Tibial nerve (tissue), 4 donors: ENCODE measurements around the gene SLC6A16.
A peak's percentile ranks its signal among the peaks of the same experiment; 100 is the strongest.

Source experiments
- CTCF ChIP-seq, 5 experiments: fragments of 200-600 bp in 3 of 5; fragments of 450-650 bp in 2 of 5; sonication (generic) in 3 of 5; IDR thresholded peaks; one replicate each; pipeline ENCODE4 v1.5.1; 2016 to 2019; ENCODE audit warnings: antibody characterized with exemption in 5 of 5, mild to moderate bottlenecking in 3 of 5, moderate library complexity in 2 of 5
- EP300 ChIP-seq, 2 donors: sonication (generic); formaldehyde crosslinking; IDR thresholded peaks; one replicate each; pipeline ENCODE4 v1.6.1; 2017; ENCODE audit warnings: antibody characterized with exemption in 2 of 2, mild to moderate bottlenecking in 1 of 2
- POLR2A ChIP-seq, 2 donors: fragments of 450-650 bp; IDR thresholded peaks; one replicate each; pipeline ENCODE4 v1.6.1; 2017; ENCODE audit warnings: antibody characterized with exemption in 2 of 2, mild to moderate bottlenecking in 2 of 2, moderate library complexity in 2 of 2

- TF ChIP-seq CTCF (IDR thresholded peaks at IDR 0.05) (peak in 1 of 5 experiments; percentile 6), EP300 (IDR thresholded peaks at IDR 0.05) (peak in 1 of 2 donors; percentile 51), POLR2A (IDR thresholded peaks at IDR 0.05) (peak in 1 of 2 donors; percentile 39)
Observed at GRCh38 chr19:49362048-49362928, 37.3 kb upstream of the SLC6A16 start, which contains the start of gene TEAD2.
